ENCODE data around the gene OR8D1. TPM values are rescaled to one million over a fixed set of nuclear protein-coding genes. Genes with fewer than 3 reads are reported as not detected.

OR8D1 gene
- polyA plus RNA-seq, 2 of the 4 experiments (the other 2 are of a cell fraction) = not detected

GRCh38 chr11:124339396-124340141 lies 25.8 kb upstream of the OR8D1 start:
- POLR2A ChIA-PET = no interaction called here
- Histone ChIP-seq H3K4me1 (no peaks in the 10 kb centered on the region), H3K4me3 (no peak overlapping the region), H3K27ac (no peak overlapping the region), H3K9me3 (no peaks in the 10 kb centered on the region), H3K4me2 (no peak overlapping the region)
- FAIRE-seq (no peak), DNase-seq (ENCODE audit: low read depth in 1 of 2, low spot score in 1 of 2) (no peak), ATAC-seq (no peak)
- TF ChIP-seq RCOR1 (IDR thresholded peaks at IDR 0.05; ENCODE audit: low read depth, low read length) = no peak
- TF ChIP-seq HOXB5 (CRISPR knock-in tag; IDR thresholded peaks at IDR 0.05) = no peak
- TF ChIP-seq SREBF2 (IDR thresholded peaks at IDR 0.05) = no peak
- TF ChIP-seq ATOH8 (CRISPR knock-in tag; IDR thresholded peaks at IDR 0.05; ENCODE audit: low read depth) = no peak
- no peak for TF ChIP-seq HDAC2 (IDR thresholded peaks at IDR 0.05)
- TF ChIP-seq EHMT2 (IDR thresholded peaks at IDR 0.05; ENCODE audit: low read depth) = no peak
- TF ChIP-seq JUNB (IDR thresholded peaks at IDR 0.05) = no peak
- no peak for TF ChIP-seq POLR2A (IDR thresholded peaks at IDR 0.05; ENCODE audit: low read length)
- WGBS (ENCODE audit: missing lambda C conversion rate) = 16% methylated on average over 6 of the region's 6 CpGs
- CTCF ChIA-PET = no interaction called here

- Histone ChIP-seq H3K4me3 (no peak overlapping the region), H3K4me2 (no peak overlapping the region), H3K27ac (no peak overlapping the region), H3K9me3 (no peaks in the 10 kb centered on the region), H3K4me1 (no peaks in the 10 kb centered on the region)
- POLR2A ChIA-PET = no interaction called here
- TF ChIP-seq MAFK (IDR thresholded peaks at IDR 0.05; ENCODE audit: partially characterized antibody) = peak; percentile 39
- no peak for TF ChIP-seq USF2 (IDR thresholded peaks at IDR 0.05)
- WGBS (ENCODE audit: missing lambda C conversion rate) = 5% methylated on average over 3 of the region's 3 CpGs
- DNase-seq (ENCODE audit: low read depth in 1 of 2, low spot score in 1 of 2) = no peak
- CTCF ChIA-PET = no interaction called here
- FAIRE-seq = no peak
- no peak for ATAC-seq
These were observed 18.1 kb upstream of the OR8D1 start for GRCh38 chr11:124331873-124332272.

DNA sequence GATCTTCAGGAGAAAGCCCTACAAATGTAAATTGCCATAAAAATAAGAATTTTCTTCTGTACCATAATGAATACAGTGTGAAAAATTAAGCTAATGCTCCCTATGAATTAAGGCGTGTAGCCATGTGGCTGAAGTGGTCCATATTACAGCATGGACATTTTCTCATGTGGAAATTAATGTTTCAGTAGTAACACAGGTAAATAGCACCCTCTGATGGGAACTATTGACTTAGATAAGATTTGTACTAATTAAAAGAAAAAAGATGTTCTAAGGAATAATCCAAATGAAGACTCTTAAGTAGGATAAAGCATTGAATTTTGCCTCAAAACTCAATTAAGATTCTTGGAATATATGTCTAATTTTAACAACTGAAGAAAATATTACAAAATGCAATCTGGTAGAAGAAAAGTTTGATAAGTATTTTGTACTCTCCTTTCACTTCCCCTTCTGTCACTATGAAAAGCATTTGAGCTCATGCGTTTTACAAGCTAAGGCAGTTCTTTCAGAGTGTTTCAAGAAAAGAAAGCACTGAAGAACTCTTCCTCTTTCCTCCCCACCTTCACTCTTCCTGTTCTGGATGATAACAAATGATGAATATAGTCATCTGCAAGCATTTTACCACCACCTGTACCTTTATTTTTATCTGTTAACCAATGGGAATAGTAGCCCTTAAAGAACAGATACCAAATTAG lies 16.2 kb upstream of the OR8D1 start:
- Histone ChIP-seq H3K4me1 (no peaks in the 10 kb centered on the region), H3K4me3 (no peak overlapping the region), H3K9me3 (no peaks in the 10 kb centered on the region), H3K27ac (no peak overlapping the region), H3K4me2 (no peak overlapping the region)
- ATAC-seq = no peak
- ChIA-PET POLR2A (no interaction called here), CTCF (interaction anchor here (1.0 to 1.3 kb wide), 2 partner anchors 258 to 260 kb away, joined by 3 to 4 read pairs; no protein-coding TSS in a partner anchor)
- no peak for FAIRE-seq
- DNase-seq (ENCODE audit: low read depth in 1 of 2, low spot score in 1 of 2) = no peak
- WGBS (ENCODE audit: missing lambda C conversion rate) = 14% methylated on average over 2 of the region's 2 CpGs
- TF ChIP-seq, protein P1, sequence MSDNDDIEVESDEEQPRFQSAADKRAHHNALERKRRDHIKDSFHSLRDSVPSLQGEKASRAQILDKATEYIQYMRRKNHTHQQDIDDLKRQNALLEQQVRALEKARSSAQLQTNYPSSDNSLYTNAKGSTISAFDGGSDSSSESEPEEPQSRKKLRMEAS (IDR thresholded peaks at IDR 0.05) = no peak
- TF ChIP-seq RCOR1 (IDR thresholded peaks at IDR 0.05; ENCODE audit: low read depth, low read length) (no peak), SMC3 (IDR thresholded peaks at IDR 0.05) (no peak), POLR2AphosphoS2 (conservative IDR thresholded peaks at IDR 0.05; ENCODE audit: low read length) (no peak), KDM1A (IDR thresholded peaks at IDR 0.05; ENCODE audit: low read depth) (no peak), HOXB5 (CRISPR knock-in tag; IDR thresholded peaks at IDR 0.05) (no peak), RAD21 (conservative IDR thresholded peaks at IDR 0.05 in 1 of 2, IDR thresholded peaks at IDR 0.05 in 1 of 2) (no peak), EP300 (IDR thresholded peaks at IDR 0.05) (no peak), JUNB (IDR thresholded peaks at IDR 0.05) (no peak)
- TF ChIP-seq, protein P2, sequence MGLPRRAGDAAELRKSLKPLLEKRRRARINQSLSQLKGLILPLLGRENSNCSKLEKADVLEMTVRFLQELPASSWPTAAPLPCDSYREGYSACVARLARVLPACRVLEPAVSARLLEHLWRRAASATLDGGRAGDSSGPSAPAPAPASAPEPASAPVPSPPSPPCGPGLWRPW (IDR thresholded peaks at IDR 0.05) = no peak

- H3K4me1 ChIP-seq = no peaks in the 10 kb centered on the region
- CTCF ChIA-PET = interaction anchor here (1.2 kb wide), 1 partner anchor 256 kb away, joined by 4 read pairs; no protein-coding TSS in a partner anchor
- H3K27ac ChIP-seq = no peak overlapping the region
- H3K4me3 ChIP-seq = no peak overlapping the region
- no peak for TF ChIP-seq ZFP36 (IDR thresholded peaks at IDR 0.05; ENCODE audit: borderline replicate concordance, partially characterized antibody)
- no peak for TF ChIP-seq RARB (CRISPR knock-in tag; IDR thresholded peaks at IDR 0.05)
- TF ChIP-seq ATOH8 (CRISPR knock-in tag; IDR thresholded peaks at IDR 0.05; ENCODE audit: low read depth) = no peak
- no peak for TF ChIP-seq MAFK (IDR thresholded peaks at IDR 0.05; ENCODE audit: partially characterized antibody)
- no peak overlapping the region for H3K4me2 ChIP-seq
- DNase-seq (ENCODE audit: low read depth in 1 of 2, low spot score in 1 of 2) = no peak
- no peak for ATAC-seq
- no peak for FAIRE-seq
- POLR2A ChIA-PET = no interaction called here
- no peaks in the 10 kb centered on the region for H3K9me3 ChIP-seq
- 0% methylated on average over 1 of the region's 1 CpG for WGBS (ENCODE audit: missing lambda C conversion rate)
These were observed 14.0 kb upstream of the OR8D1 start for GRCh38 chr11:124327775-124328174.
